Sigmoid colon (tissue), 4 donors: ENCODE measurements around the gene DIS3L2.

Experiments
- CTCF ChIP-seq, 4 experiments: fragments of 450-650 bp in 3 of 4; fragments of 200-600 bp in 1 of 4; IDR thresholded peaks; one replicate each; pipeline ENCODE4 v1.5.1; 2016 to 2019; ENCODE audit warnings: antibody characterized with exemption in 4 of 4, mild to moderate bottlenecking in 3 of 4, moderate library complexity in 2 of 4
- EP300 ChIP-seq, 4 donors: sonication (generic); formaldehyde crosslinking; IDR thresholded peaks; one replicate each; pipeline ENCODE4 v1.6.1; 2017; ENCODE audit warnings: antibody characterized with exemption in 4 of 4
- POLR2A ChIP-seq, 2 donors: fragments of 450-650 bp; IDR thresholded peaks; one replicate each; pipeline ENCODE4 v1.6.1; 2016; ENCODE audit warnings: antibody characterized with exemption in 2 of 2, mild to moderate bottlenecking in 2 of 2, moderate library complexity in 2 of 2
- POLR2AphosphoS5 ChIP-seq, 4 donors: sonication (generic); formaldehyde crosslinking; IDR thresholded peaks; one replicate each; pipeline ENCODE4 v1.6.1; 2017; ENCODE audit warnings: antibody characterized with exemption in 4 of 4

DNA sequence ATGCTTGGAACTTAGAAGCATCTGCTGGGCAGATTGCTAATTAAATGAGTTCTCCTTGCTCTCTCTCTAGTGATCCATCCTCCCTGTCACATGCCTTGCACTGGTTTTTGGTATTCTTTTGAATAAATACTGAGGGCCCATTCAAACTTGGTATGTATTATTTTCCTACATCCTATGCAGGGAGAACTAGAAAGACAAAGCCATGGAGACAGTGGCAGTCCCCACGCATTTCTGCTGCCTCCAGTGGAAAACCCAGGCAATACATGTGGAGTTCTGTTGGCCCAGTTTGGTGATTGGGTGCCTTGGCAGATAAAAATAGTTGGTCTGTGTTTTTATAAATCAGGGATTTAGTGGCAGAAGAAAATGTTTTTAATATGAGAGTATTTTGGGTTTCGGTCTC is 68.7 kb downstream of the DIS3L2 start:
- no peak for TF ChIP-seq CTCF (IDR thresholded peaks at IDR 0.05)
- no peak for TF ChIP-seq POLR2AphosphoS5 (IDR thresholded peaks at IDR 0.05)
- TF ChIP-seq POLR2A (IDR thresholded peaks at IDR 0.05), result no peak
- no peak for TF ChIP-seq EP300 (IDR thresholded peaks at IDR 0.05)
